Endothelial cell of umbilical vein (primary cell): ENCODE data around the gene MTMR3. TPM values are rescaled to one million over a fixed set of nuclear protein-coding genes. Genes with fewer than 3 reads are reported as not detected.

Source experiments
- BruUV-seq: library from RNA; stranded (reverse); fragments of 400-500 nt; replicated peaks from 2 replicates; lab custom pipeline; 2021; lab: Mats Ljungman, UMichigan
- CTCF ChIA-PET: fragments of 300-600, 350-600 bp; sonication (Branson Sonifier 250); formaldehyde crosslinking; loops from one replicate; lab custom pipeline; 2021; ENCODE audit warnings: antibody characterized with exemption, inconsistent platforms; lab: Charles Lee
- POLR2A ChIA-PET: fragments of 300-600, 350-600 bp; sonication (Branson Sonifier 250); formaldehyde crosslinking; loops from one replicate; lab custom pipeline; 2021; ENCODE audit warnings: antibody characterized with exemption, inconsistent platforms; lab: Charles Lee
- DNase-seq: peaks from one replicate; pipeline ENCODE4 v3.0.0-alpha.2; 2011; ENCODE audit warnings: low read depth, low spot score
- FAIRE-seq: peaks from 2 replicates; lab custom pipeline; 2011; peaks lifted over from hg19 to GRCh38; lab: Jason Lieb, UNC
- H2AFZ ChIP-seq: 2 replicates; pipeline ENCODE4 v1.6.0; 2012; ENCODE audit warnings: low read depth, low read length, control low read depth, inconsistent platforms
- H3K27ac ChIP-seq: 2 replicates; pipeline ENCODE4 v1.5.1; 2011; ENCODE audit warnings: low read depth, mild to moderate bottlenecking, control low read depth, low read length, moderate library complexity; ENCODE audit not compliant: insufficient read depth
- H3K27me3 ChIP-seq, 2 experiments: 2 replicates each; pipeline versions ENCODE4 v1.6.0 to v1.6.1; 2011; ENCODE audit warnings: low read length in 2 of 2, mixed read lengths in 1 of 2; ENCODE audit not compliant: control insufficient read depth in 2 of 2, insufficient read depth in 2 of 2
- H3K36me3 ChIP-seq, 2 experiments: 2 replicates in 1 of 2; 3 replicates in 1 of 2; pipeline ENCODE4 v1.5.1; 2011; ENCODE audit warnings: low read length in 2 of 2, mild to moderate bottlenecking in 1 of 2, moderate library complexity in 1 of 2; ENCODE audit not compliant: control insufficient read depth in 2 of 2, insufficient read depth in 2 of 2; ENCODE audit errors: extremely low read depth in 1 of 2
- H3K4me1 ChIP-seq: 3 replicates; pipeline ENCODE4 v1.5.1; 2011; ENCODE audit warnings: mild to moderate bottlenecking, low read length; ENCODE audit not compliant: control insufficient read depth, insufficient read depth; ENCODE audit errors: extremely low read depth
- H3K4me2 ChIP-seq: 2 replicates; pipeline ENCODE4 v1.6.1; 2011; ENCODE audit warnings: low read length, control low read depth, mixed read lengths; ENCODE audit not compliant: insufficient read depth
- H3K4me3 ChIP-seq, 3 experiments: fragments of 200-600 bp in 1 of 3; sonication (generic), shearing (Covaris generic) in 1 of 3; replicated peaks in 1 of 3; 2 replicates each; pipeline ENCODE4 v1.5.1; 2011 to 2016; ENCODE audit warnings: control low read depth in 3 of 3, low read length in 3 of 3, mild to moderate bottlenecking in 2 of 3, inconsistent platforms in 1 of 3, low read depth in 1 of 3, moderate library complexity in 1 of 3; ENCODE audit not compliant: insufficient read depth in 1 of 3
- H3K79me2 ChIP-seq: 2 replicates; pipeline ENCODE4 v1.6.0; 2012; ENCODE audit warnings: low read length, inconsistent platforms; ENCODE audit not compliant: control insufficient read depth, insufficient read depth
- H3K9ac ChIP-seq: replicated peaks from 2 replicates; pipeline ENCODE3; 2011; ENCODE audit warnings: low read length, control low read depth; ENCODE audit not compliant: insufficient read depth; ENCODE audit errors: extremely low read depth
- H3K9me1 ChIP-seq: replicated peaks from 3 replicates; pipeline ENCODE4 v1.6.0; 2011; ENCODE audit warnings: mild to moderate bottlenecking, low read length; ENCODE audit not compliant: control insufficient read depth, insufficient read depth; ENCODE audit errors: extremely low read depth
- H3K9me3 ChIP-seq: replicated peaks from 2 replicates; pipeline ENCODE4 v1.5.1; 2012; ENCODE audit warnings: low read length, inconsistent platforms; ENCODE audit not compliant: control insufficient read depth, insufficient read depth
- H4K20me1 ChIP-seq: replicated peaks from 2 replicates; pipeline ENCODE3; 2011; ENCODE audit warnings: mild to moderate bottlenecking, low read length; ENCODE audit not compliant: control insufficient read depth, insufficient read depth; ENCODE audit errors: extremely low read depth
- EZH2 ChIP-seq: IDR thresholded peaks from 2 replicates; pipeline ENCODE4 v1.6.1; 2012; ENCODE audit warnings: borderline replicate concordance, low read depth, mild to moderate bottlenecking, moderate library complexity, low read length, inconsistent platforms; ENCODE audit not compliant: severe bottlenecking
- FOS ChIP-seq: IDR thresholded peaks from 2 replicates; pipeline ENCODE4 v1.6.1; 2011; ENCODE audit warnings: mild to moderate bottlenecking, low read length, moderate library complexity, borderline replicate concordance; ENCODE audit not compliant: insufficient read depth
- GATA2 ChIP-seq: IDR thresholded peaks from 2 replicates; pipeline ENCODE4 v1.7.0; 2011; ENCODE audit warnings: low read depth, mild to moderate bottlenecking, moderate library complexity, mixed read lengths, low read length; ENCODE audit not compliant: insufficient read length, insufficient read depth
- JUN ChIP-seq: IDR thresholded peaks from 2 replicates; pipeline ENCODE4 v1.6.1; 2011; ENCODE audit warnings: borderline replicate concordance, low read depth; ENCODE audit not compliant: insufficient read length, insufficient read depth
- MYC ChIP-seq: IDR thresholded peaks from one replicate; pipeline ENCODE4 v1.6.1; 2011; ENCODE audit warnings: mild to moderate bottlenecking, low read depth, low read length
- POLR2A ChIP-seq: IDR thresholded peaks from 2 replicates; pipeline ENCODE4 v1.6.1; 2012; ENCODE audit warnings: low read depth, mild to moderate bottlenecking, control low read depth, low read length
- POLR2AphosphoS5 ChIP-seq: IDR thresholded peaks from 2 replicates; pipeline ENCODE4 v1.6.1; 2012; ENCODE audit warnings: low read depth, mild to moderate bottlenecking, control low read depth, low read length, moderate library complexity; ENCODE audit not compliant: insufficient read depth
- dilution Hi-C: fragments of 300-500 bp; cut with MboI; formaldehyde crosslinking; loops from one replicate; pipeline ENCODE4 v1.15.0; 2019; ENCODE audit warnings: low sequenced_read_pairs; ENCODE audit not compliant: extremely low pct_ligation_motif_present
- intact Hi-C: fragments of 100-400 bp; cut with micrococcal nuclease; formaldehyde crosslinking; loops from one replicate; pipeline ENCODE4 v1.10.0; 2022
- polyA plus RNA-seq, 4 experiments: library from polyadenylated mRNA; depleted of rRNA in 3 of 4; stranded (reverse) in 3 of 4; unstranded in 1 of 4; fragments of >200 nt; gene quantifications; 2 replicates each; pipeline versions ENCODE4 v1.2.1 to v1.2.3, GENCODE V29; 2011 to 2012; ENCODE audit warnings: missing spikeins in 1 of 4
- total RNA-seq: library from RNA; stranded (reverse); gene quantifications from 2 replicates; pipeline ENCODE4 v1.2.3, GENCODE V29; 2021
- TF ChIP-seq, protein P1 (sequence below): IDR thresholded peaks from 2 replicates; pipeline ENCODE4 v1.6.1; 2011; ENCODE audit not compliant: insufficient read depth, insufficient read length
- TF ChIP-seq, protein P2 (sequence below), 2 donors: IDR thresholded peaks; 1 replicate in 1 of 2; 2 replicates in 1 of 2; pipeline ENCODE4 v1.5.1; 2011; ENCODE audit warnings: low read length in 2 of 2, mild to moderate bottlenecking in 2 of 2, moderate library complexity in 2 of 2, control low read depth in 1 of 2, inconsistent platforms in 1 of 2, low read depth in 1 of 2; ENCODE audit not compliant: insufficient read depth in 1 of 2; ENCODE audit errors: extremely low read depth in 1 of 2

Gene MTMR3
- total and polyA plus RNA-seq, 2 donors (not counting 3 experiments of a cell fraction or from before 2014, with no cell fraction given): 30.1 to 36.5 TPM

DNA sequence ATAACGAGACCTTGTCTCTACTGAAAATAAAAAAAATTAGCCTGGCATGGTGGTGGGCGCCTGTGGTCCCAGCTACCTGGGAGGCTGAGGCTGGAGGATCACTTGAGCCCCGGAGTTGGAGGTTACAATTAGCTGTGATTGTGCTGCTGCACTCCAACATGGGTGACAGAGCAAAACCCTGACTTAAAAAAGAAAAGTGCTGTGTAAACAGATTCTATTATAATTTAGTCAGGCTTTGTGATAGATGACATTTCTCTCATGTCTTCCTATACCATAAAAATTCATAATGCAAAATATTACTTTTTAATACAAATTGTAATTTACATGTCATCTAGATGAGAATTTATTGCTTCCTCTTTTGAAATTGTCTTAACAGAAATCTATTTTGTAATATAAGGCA, 94.1 kb downstream of the MTMR3 start:
- H3K79me2 ChIP-seq: no peaks in the 10 kb centered on the region
- POLR2A ChIA-PET: no interaction called here

More for the DNA sequence above, 94.1 kb downstream of the MTMR3 start:
- Histone ChIP-seq H4K20me1 (no peaks in the 10 kb centered on the region), H2AFZ (no peak overlapping the region), H3K4me3 (no peak overlapping the region), H3K27me3 (no peaks in the 10 kb centered on the region), H3K4me1 (peaks cover 20% of the 10 kb centered on the region), H3K9me3 (no peaks in the 10 kb centered on the region), H3K9me1 (no peaks in the 10 kb centered on the region), H3K36me3 (peaks cover 0 to 3% of the 10 kb centered on the region in 2 experiments), H3K27ac (no peak overlapping the region), H3K9ac (no peak overlapping the region), H3K4me2 (no peak overlapping the region)
- no peak for FAIRE-seq
- DNase-seq: no peak
- dilution Hi-C loops (no loop called here), intact Hi-C loops (loop anchor here (10.0 kb wide), 1 partner anchor 92 kb away; the partner anchor contains the start of gene MTMR3)
- CTCF ChIA-PET: no interaction called here
- no peak for TF ChIP-seq JUN
- no peak for TF ChIP-seq EZH2
- TF ChIP-seq FOS: no peak
- no peak for TF ChIP-seq MYC
- no peak for TF ChIP-seq GATA2
- no peak for TF ChIP-seq POLR2AphosphoS5
- TF ChIP-seq, protein P1, sequence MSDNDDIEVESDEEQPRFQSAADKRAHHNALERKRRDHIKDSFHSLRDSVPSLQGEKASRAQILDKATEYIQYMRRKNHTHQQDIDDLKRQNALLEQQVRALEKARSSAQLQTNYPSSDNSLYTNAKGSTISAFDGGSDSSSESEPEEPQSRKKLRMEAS: no peak
- TF ChIP-seq, protein P2, sequence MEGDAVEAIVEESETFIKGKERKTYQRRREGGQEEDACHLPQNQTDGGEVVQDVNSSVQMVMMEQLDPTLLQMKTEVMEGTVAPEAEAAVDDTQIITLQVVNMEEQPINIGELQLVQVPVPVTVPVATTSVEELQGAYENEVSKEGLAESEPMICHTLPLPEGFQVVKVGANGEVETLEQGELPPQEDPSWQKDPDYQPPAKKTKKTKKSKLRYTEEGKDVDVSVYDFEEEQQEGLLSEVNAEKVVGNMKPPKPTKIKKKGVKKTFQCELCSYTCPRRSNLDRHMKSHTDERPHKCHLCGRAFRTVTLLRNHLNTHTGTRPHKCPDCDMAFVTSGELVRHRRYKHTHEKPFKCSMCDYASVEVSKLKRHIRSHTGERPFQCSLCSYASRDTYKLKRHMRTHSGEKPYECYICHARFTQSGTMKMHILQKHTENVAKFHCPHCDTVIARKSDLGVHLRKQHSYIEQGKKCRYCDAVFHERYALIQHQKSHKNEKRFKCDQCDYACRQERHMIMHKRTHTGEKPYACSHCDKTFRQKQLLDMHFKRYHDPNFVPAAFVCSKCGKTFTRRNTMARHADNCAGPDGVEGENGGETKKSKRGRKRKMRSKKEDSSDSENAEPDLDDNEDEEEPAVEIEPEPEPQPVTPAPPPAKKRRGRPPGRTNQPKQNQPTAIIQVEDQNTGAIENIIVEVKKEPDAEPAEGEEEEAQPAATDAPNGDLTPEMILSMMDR (IDR thresholded peaks at IDR 0.05; ENCODE audit: extremely low read depth in 1 of 2, insufficient read depth in 1 of 2, low read depth in 1 of 2, low read length in 2 of 2): no peak
- TF ChIP-seq POLR2A: no peak
- BruUV-seq: no TSS peak
